Measurements from ENCODE around the gene DPYSL4.

DPYSL4 gene

GRCh38 chr10:132232981-132233380, 46.2 kb downstream of the DPYSL4 start:
- Histone ChIP-seq H3K9me2 (replicated peaks; ENCODE audit: control insufficient read depth, low read length) (no peaks in the 10 kb centered on the region), H3K4me3 (ENCODE audit: low read length) (no peak overlapping the region), H3K79me2 (ENCODE audit: control insufficient read depth, low read length) (no peaks in the 10 kb centered on the region), H3K27ac (ENCODE audit: low read depth, low read length) (no peak overlapping the region), H3K9me3 (ENCODE audit: control insufficient read depth, insufficient read depth, low read length) (no peaks in the 10 kb centered on the region), H4K20me1 (ENCODE audit: control insufficient read depth, insufficient read depth, low read depth, low read length) (no peaks in the 10 kb centered on the region), H3F3A (ENCODE audit: control insufficient read depth, insufficient read depth) (no peaks in the 10 kb centered on the region), H3K36me3 (ENCODE audit: control insufficient read depth, low read length) (no peaks in the 10 kb centered on the region), H3K4me1 (ENCODE audit: control insufficient read depth, low read length) (peaks cover 24% of the 10 kb centered on the region), H3K4me2 (ENCODE audit: low read length) (no peak overlapping the region; the same call in 1 of the 2 replicates), H3K27me3 (ENCODE audit: control insufficient read depth, low read length) (no peaks in the 10 kb centered on the region)
- TF ChIP-seq CTCF (IDR thresholded peaks at IDR 0.05; ENCODE audit: low read depth, low read length, poor library complexity, severe bottlenecking) (no peak), EZH2phosphoT487 (IDR thresholded peaks at IDR 0.05; ENCODE audit: borderline replicate concordance, low read length) (no peak)

GRCh38 chr10:132233501-132234085, 46.8 kb downstream of the DPYSL4 start:
- Histone ChIP-seq H3K27ac (ENCODE audit: low read depth, low read length) (no peak overlapping the region), H3K36me3 (ENCODE audit: control insufficient read depth, low read length) (no peaks in the 10 kb centered on the region), H3K4me2 (ENCODE audit: low read length) (no peak overlapping the region), H4K20me1 (ENCODE audit: control insufficient read depth, insufficient read depth, low read depth, low read length) (no peaks in the 10 kb centered on the region), H3K9me2 (replicated peaks; ENCODE audit: control insufficient read depth, low read length) (no peaks in the 10 kb centered on the region), H3K79me2 (ENCODE audit: control insufficient read depth, low read length) (no peaks in the 10 kb centered on the region), H3K9me3 (ENCODE audit: control insufficient read depth, insufficient read depth, low read length) (no peaks in the 10 kb centered on the region), H3K4me3 (ENCODE audit: low read length) (no peak overlapping the region), H3F3A (ENCODE audit: control insufficient read depth, insufficient read depth) (no peaks in the 10 kb centered on the region), H3K4me1 (ENCODE audit: control insufficient read depth, low read length) (peaks cover 24% of the 10 kb centered on the region), H3K27me3 (ENCODE audit: control insufficient read depth, low read length) (no peaks in the 10 kb centered on the region)
- TF ChIP-seq EZH2phosphoT487 (IDR thresholded peaks at IDR 0.05; ENCODE audit: borderline replicate concordance, low read length), result no peak
- no peak for TF ChIP-seq CTCF (IDR thresholded peaks at IDR 0.05; ENCODE audit: low read depth, low read length, poor library complexity, severe bottlenecking)

- Histone ChIP-seq H3K36me3 (ENCODE audit: control insufficient read depth, low read length) (no peaks in the 10 kb centered on the region), H3K9me3 (ENCODE audit: control insufficient read depth, insufficient read depth, low read length) (no peaks in the 10 kb centered on the region), H3K4me1 (ENCODE audit: control insufficient read depth, low read length) (peaks cover 18% of the 10 kb centered on the region), H3K4me2 (ENCODE audit: low read length) (no peak overlapping the region), H4K20me1 (ENCODE audit: control insufficient read depth, insufficient read depth, low read depth, low read length) (no peaks in the 10 kb centered on the region), H3K9me2 (replicated peaks; ENCODE audit: control insufficient read depth, low read length) (no peaks in the 10 kb centered on the region), H3K27me3 (ENCODE audit: control insufficient read depth, low read length) (no peaks in the 10 kb centered on the region), H3K79me2 (ENCODE audit: control insufficient read depth, low read length) (no peaks in the 10 kb centered on the region), H3K27ac (ENCODE audit: low read depth, low read length) (no peak overlapping the region), H3K4me3 (ENCODE audit: low read length) (no peak overlapping the region), H3F3A (ENCODE audit: control insufficient read depth, insufficient read depth) (no peaks in the 10 kb centered on the region)
- TF ChIP-seq EZH2phosphoT487 (IDR thresholded peaks at IDR 0.05; ENCODE audit: borderline replicate concordance, low read length), result no peak
- TF ChIP-seq CTCF (IDR thresholded peaks at IDR 0.05; ENCODE audit: low read depth, low read length, poor library complexity, severe bottlenecking), result no peak
Observed at GRCh38 chr10:132234860-132235259, 48.1 kb downstream of the DPYSL4 start.
